GM19395 (cell line): Measurements from ENCODE around the gene DOCK4.

Experiments
- ATAC-seq: cut with Tn5 transposase; IDR thresholded peaks from one replicate; pipeline ENCODE4 v1.9.1; 2021; ENCODE audit warnings: mild to moderate bottlenecking, moderate library complexity; ENCODE audit not compliant: unreplicated experiment

Gene DOCK4

DNA sequence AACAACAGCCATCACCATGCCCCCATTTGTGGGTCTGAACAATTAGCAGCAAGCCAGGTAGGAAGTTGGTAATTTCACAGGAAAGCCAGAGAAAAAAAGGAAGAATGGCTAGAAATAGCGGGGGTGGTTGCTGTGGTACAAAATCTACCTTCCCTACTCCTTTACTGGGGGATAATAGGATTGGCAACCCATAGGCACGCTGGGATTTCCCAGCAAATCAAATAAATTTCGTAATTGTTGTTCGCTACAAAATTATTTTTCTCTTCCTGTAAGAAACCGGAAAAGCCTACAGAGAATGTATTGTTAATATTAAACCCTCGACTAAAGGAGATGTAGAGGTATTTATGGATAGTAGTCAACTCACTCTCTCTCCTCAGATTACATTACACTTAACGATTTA lies 123.9 kb downstream of the DOCK4 start:
- no peak for ATAC-seq

DNA sequence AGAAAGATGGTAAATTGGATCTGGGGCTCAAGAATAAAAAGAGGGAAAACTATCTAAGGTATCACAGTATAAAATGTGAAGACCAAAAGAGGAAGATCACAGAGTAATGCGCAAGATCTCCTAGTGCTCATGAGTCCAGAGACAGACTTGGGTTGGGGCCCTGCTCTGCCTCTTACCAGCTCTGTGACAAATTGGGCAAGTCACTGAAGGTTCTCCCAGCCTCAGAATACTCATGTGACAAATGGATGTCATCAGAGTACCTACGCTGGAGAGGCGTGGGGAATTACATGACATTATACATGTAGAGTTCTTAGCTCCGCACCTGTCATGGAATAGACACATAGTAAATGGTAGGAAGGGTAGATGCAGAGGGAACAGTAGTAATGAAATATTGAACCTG lies 124.4 kb downstream of the DOCK4 start:
- ATAC-seq: no peak

GRCh38 chr7:112080978-112081377 lies 125.2 kb downstream of the DOCK4 start:
- peak; percentile 49 for ATAC-seq

GRCh38 chr7:112080441-112080840 lies 125.8 kb downstream of the DOCK4 start:
- peak; percentile 88 for ATAC-seq

DNA sequence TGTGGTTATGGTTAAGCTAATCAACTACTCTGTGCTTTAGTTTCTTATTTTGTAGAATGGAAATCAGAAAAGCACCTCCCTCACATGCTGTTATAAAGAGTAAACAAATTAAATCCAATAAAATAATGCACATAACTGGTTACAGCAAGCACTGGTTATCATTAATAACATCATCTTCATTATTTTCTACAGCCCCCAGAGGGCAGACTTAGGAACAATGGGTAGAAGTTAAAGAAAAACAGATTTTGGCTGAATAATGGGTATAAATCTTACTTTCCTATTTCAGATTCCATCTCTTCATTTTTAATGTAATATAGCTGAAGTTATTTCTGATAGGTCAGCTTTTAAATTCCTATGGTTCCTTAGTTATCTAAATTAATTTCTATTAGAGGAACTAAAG lies 126.5 kb downstream of the DOCK4 start:
- no peak for ATAC-seq

DNA sequence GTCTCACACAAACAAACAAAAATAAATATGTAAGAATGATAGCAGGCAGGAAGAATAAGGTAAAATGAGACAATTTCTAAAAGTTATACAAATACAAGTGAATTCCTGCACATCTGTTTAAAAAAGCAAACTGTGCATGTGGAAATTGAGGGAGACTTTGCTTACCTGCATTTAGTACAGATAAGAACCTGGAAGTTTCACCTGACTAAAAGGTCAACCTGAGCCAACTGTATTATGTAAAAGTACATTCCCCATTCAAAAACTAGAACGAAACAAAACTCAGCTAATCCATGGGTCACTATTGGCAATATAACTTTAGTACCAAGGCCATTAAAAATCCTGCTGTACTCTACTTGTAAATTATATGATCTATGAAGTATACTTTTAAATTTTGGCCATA lies 127.1 kb downstream of the DOCK4 start:
- no peak for ATAC-seq

DNA sequence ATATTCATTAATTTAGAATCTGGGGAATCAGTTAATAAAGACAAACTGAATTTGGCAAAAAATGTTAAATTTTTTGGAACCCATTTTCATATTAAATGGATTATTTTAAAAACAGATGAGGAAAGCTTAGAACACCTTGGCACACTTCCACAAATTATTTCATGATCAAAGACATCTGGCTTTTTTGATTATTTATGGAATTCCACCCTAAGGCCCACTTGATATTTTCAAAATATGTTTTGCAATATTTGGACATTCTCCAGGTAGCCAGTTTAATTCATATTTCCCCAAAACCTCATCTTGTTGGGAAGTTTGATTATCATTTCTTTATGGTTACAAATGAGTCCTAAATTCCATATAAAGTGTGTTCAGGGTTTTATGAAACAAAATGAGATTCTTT lies 129.9 kb downstream of the DOCK4 start:
- no peak for ATAC-seq

DNA sequence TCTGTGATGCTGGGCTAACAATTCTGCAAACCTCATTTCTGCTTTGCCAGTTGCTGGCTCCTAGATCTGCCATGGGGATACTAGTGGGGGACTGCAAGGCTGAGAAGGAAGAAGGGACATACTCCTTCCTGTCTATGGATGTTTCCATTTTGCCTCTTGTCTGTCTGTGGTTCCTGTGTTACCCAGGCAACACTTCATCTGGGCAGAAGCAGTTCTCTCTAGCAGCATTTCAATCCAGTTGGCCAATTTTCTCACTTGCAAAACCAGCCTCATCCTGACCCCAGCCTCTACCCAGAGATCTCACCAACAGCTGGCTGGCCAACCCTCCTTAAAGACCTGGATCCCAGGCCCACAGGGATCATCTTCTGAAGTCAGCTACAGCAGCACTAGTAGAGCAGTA lies 131.7 kb downstream of the DOCK4 start:
- no peak for ATAC-seq

GRCh38 chr7:112073530-112073929 lies 132.7 kb downstream of the DOCK4 start:
- ATAC-seq: no peak

DNA sequence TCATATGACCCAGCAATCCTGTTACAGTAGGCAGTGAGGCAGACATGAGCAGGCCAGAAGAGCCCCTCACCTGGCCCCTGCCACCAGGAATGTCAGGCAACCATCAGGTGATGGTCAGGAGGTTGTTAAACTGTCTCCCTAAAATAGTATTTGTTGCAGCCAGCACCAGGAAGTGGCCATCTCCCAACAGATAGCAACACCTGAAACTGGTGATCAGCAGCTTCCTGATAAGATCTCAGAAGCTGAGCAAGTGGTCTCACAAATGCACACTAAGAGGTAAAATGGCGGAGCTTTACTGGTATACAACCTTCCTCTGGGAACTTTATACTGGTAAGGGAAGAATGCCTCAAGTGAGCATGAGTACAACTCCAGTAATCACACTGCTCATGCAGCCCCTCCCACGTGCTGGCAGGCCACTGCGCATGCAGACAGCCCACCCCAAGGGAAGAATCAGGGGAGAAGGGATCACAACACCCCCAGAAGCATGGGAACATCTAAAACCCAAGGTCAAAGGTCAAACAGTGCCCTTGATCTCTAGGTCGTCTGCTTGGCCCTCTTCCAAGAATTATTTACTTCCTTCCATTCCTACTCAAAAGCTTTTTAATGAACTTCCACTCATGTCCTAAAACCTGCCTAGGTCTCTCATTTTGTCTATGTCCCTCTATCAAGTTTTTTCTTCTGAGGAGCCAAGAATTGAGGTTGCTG lies 133.5 kb downstream of the DOCK4 start:
- ATAC-seq: no peak

DNA sequence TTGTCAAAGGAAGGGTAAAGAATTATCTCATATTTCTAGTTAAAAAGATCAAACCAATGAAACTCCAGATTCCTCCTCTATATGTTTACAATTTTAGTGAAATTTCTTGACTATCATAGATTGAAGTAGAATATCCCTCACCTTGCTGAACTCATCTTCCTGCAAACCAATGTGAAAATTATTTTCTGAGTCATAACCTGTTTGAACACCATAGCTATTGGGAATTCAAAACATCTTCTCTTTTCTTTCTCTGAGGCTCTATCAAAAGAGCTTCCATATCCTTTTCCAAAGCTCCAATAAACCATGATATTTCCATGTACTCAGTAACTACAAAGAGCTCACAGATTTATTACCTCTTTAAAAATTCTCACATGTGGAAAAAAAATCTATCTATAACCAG lies 134.3 kb downstream of the DOCK4 start:
- no peak for ATAC-seq

GRCh38 chr7:112070674-112071256 lies 135.4 kb downstream of the DOCK4 start:
- no peak for ATAC-seq

DNA sequence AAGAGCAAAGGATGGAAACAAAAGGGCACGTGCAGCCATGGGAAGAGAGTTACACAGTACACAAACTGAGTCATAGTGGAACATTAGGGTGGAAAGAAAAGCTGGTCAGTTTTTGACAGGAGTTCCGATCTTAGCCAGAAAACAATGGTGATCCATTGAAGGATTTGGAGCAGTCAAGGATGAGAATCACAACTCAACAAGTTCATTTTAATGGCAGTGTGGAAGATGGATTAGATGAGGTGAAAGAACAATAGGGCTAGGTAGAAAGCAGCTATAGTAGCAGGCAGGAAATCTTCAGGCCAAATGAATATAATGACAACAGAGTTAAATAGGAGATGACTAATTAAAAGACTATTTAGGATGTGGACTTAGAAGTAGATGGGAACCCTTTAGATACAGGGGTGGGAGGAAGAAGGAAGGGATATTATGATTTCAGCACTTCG lies 136.3 kb downstream of the DOCK4 start:
- no peak for ATAC-seq

DNA sequence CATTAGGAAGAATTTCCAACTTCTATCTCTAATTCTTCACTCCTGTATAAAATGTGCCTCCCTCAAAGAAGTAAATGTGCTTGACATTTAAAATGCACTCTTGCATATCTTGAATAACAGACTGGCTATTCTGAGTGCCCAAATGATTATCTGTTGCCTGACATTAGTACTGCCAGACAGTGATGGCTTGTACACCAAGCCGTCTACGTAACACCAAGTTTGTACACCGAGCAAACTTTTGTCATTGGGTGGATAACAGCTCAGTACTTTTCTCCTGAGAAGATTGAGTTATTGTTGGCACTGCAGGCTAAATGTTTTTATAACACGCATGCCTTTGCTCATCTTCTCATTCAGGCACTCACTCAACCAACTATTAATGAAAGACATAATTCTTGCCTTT lies 137.2 kb downstream of the DOCK4 start:
- ATAC-seq: no peak

GRCh38 chr7:112067632-112068540 lies 138.3 kb downstream of the DOCK4 start:
- no peak for ATAC-seq

- ATAC-seq: no peak
These were observed 139.0 kb downstream of the DOCK4 start for GRCh38 chr7:112067200-112067599.

GRCh38 chr7:112065758-112066157 lies 140.4 kb downstream of the DOCK4 start:
- ATAC-seq: no peak

GRCh38 chr7:112064627-112065385 lies 141.4 kb downstream of the DOCK4 start:
- ATAC-seq: no peak

DNA sequence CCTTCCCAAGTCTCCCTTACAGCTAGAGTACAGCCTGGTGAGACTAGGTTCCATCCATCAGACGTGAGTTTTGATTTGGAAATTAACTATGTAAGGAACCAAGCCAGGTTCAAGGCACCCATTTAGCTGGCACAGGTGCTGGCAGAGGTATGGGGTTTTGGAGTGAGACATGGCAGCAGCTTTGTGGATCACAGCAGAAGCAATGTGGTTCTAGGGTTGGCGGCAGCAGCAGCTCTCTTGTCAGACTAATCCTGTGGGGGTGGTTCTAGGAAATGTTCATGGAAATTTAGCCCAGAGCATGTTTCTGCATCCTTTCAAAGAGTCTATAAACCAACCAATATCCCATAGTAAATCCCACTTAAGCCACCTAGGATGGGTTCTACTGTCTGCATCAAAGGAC lies 142.2 kb downstream of the DOCK4 start:
- no peak for ATAC-seq

- no peak for ATAC-seq
These were observed 145.1 kb downstream of the DOCK4 start for GRCh38 chr7:112061051-112061450.

- no peak for ATAC-seq
These were observed 145.6 kb downstream of the DOCK4 start for GRCh38 chr7:112060625-112061024.
